Pons (tissue), 1 donor: ENCODE data around the gene GPHB5.
"Not testable (repeated sequence)": the region's sequence is repeated elsewhere in the genome, so short reads cannot be mapped to it uniquely, and the experiment has no call there.

ENCODE experiments used
- DNase-seq: peaks from one replicate; pipeline ENCODE4 v3.0.0-alpha.2; 2016; ENCODE audit warnings: low spot score

Gene GPHB5, protein sequence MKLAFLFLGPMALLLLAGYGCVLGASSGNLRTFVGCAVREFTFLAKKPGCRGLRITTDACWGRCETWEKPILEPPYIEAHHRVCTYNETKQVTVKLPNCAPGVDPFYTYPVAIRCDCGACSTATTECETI

DNA sequence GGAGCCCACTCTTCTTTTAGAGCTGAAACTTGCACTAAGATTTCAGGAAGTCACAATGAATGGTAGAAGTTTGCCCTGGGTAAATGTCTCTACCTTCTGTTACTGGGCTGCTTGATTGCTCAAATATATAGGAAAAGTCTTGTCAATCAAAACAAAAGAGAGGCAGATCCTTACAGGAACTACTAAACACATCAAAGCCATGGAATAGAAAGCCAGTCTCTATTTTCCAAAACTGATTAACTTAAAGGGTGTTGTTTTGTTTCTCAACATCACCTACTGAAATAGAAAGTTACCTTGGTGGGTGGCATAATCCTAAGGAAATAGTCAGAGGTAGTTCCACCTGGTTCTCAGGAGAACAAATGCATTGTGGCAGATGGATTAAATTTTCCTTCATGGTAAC is at the start of gene GPHB5:
Gene GPHB5 (minus strand): TSS at position 101 of the 400 bp plus-strand sequence. CDS start 1,086 bp downstream, outside the sequence.
- DNase-seq: no peak

DNA sequence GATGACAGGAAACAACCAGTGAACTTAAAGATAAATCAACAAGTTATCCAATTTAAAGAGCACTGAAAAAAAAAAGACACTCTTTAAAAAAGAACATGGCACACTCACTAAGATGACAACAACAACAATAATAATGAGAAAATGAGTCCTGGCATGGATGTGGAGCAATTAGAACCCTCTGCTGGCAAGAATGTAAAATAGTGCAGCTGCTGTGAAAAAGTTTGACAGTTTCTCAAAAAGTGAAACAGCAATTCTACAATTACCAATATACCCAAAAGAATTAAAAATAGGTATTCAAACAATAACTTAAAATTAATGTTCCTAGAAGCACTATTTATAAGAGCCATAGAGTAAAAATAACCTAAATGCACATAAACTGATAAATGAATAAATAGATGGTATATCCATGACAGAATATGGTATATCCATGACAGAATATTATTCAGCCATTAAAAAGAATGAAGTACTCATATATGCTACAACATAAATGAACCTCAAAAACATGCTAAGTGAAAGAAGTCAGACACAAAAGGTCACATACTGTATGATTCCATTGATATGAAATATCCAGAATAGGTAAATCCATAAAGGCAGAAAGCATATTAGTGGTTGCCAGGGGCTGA is 49.1 kb upstream of the GPHB5 start:
- no peak for DNase-seq

GRCh38 chr14:63362389-63362819 is 43.7 kb upstream of the GPHB5 start:
- peak; percentile 4 for DNase-seq

GRCh38 chr14:63361790-63362189 is 43.1 kb upstream of the GPHB5 start:
- no peak for DNase-seq

GRCh38 chr14:63357841-63358240 is 39.1 kb upstream of the GPHB5 start:
- no peak for DNase-seq

DNA sequence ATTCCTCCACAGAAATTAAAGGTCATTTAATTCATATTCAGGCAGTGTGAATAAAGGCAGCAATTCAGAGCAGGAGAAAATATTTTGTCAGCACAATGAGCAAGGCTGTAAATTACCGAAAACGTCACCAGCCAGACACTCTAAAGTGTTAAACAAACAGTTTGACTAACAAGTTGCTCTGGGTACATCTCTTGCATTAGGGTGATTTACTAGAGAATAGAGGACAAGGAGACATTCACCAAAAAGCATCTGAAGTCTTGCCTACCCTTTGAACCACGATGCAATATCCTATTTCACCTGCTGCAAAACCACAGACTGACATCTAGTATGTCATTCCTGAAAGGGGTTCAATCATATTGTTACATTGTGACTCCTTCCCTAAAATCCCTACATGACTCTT is 27.1 kb upstream of the GPHB5 start:
- no peak for DNase-seq

DNA sequence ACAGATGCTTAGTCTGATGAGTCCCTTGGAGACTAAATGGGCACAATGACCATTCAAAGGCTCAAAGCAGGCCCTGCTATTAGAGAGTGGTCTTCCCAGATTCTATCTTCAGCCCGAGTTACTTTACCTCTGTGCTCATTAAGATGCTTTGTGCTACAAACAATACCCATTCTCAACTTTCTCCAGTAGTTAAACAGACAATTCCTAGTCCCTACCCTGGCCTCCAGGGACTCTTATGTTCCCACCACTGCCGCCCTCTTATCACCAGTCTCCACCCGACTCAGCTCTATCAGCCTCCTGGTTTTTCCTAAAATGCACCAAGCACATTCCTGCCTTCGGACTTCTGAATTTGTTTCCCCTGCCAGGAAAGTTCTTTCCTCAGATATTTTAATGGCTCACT is 25.6 kb upstream of the GPHB5 start:
- DNase-seq: no peak

- no peak for DNase-seq
These were observed 25.1 kb upstream of the GPHB5 start for GRCh38 chr14:63343878-63344277.

DNA sequence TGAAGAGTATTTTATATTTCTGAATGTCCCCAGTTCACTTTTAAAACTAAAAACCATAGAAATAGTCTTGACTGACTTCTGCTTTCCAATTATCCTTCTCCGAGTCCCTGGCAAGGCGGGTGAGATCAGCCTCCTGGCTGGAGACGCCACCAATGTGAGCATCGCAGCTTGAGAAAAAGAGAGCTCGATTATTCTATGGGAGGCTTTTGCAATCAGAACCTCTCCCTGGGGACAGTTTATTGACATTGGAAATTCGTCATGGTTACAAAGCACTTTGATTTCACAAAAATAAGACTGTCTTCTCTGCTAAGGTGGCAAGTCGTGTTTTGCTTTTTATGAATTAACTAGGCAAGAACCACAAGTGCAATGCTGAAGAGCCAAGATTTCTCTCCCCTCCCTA is 23.6 kb upstream of the GPHB5 start:
- no peak for DNase-seq

DNA sequence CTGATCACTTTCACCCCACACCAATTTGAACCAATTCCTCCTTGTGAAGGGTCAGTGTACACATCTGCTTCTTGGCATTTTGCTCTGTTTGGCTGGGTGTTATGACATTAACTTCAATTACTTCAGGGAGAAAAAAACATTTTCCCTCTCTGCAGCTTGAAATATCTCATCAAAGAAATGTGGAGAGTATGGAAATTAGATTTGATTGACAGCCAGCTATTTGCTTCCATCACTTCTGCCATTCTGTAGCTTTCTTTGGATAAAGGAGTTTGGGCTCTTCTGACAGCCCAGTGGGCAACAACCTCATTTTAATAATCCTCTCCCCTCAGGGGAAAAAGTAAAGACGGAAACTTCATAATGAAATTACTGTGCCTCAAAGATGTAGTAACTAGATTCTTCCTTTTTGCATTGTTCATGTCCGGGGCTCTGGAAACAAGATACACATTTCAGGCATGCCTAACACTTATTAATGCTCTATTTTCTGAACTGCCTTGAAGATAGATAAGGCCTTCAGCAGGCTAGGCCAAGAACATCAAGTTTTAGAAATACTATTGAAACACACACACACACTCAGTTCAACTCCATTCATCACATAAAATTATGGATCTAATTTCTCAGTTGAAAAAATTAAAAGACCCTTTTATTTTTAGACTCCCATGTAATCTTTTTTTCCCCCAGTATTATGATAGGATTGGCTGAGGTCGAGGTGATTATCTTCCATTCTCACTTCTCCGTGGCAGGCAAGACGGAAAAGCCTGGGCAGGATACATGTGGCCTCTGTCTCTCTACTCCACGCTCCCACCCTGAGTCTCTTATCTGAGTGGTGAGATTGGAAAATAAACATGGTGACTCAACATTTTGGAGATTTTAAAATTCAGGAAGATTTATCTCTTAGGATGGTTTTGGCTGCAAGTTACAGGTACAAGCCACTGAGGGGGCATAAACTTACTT is 10.3 kb upstream of the GPHB5 start:
- DNase-seq: no peak

DNA sequence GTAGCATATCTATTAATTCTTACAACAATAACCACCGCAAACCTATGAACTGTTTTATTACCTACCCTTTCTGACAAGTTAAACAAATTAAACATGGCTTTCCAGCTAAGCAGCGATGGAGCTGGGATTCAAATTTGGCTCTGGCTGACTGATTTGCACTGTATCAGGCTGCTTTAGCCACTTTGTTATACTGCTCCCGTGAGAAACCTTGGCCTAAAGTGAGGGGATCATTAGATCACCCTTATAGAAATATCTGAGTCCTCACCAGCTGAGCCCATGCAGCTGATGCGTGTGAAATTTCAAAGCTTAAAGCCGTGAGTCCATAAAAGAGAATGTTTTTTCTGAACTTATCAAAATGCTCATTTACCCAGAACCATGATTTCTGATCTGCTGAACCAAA is 8.1 kb upstream of the GPHB5 start:
- DNase-seq: no peak

GRCh38 chr14:63322897-63323573 is 4.3 kb upstream of the GPHB5 start:
- DNase-seq: no peak

- no peak for DNase-seq
These were observed 3.7 kb upstream of the GPHB5 start for GRCh38 chr14:63322472-63322871.

- DNase-seq: no peak
These were observed 9.9 kb downstream of the GPHB5 start for GRCh38 chr14:63308723-63309317.

DNA sequence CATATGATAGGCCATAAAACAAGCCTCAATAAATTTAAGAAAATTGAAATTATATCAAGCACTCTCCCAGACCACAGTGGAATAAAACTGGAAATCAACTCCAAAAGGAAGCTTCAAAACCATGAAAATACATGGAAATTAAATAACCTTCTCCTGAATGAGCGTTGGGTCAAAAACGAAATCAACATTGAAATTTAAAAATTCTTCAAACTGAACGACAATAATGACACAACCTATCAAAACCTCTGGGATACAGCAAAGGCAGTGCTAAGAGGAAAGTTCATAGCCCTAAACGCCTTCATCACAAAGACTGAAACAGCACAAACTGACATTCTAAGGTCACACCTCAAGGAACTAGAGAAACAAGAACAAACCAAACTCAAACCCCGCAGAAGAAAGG is 14.3 kb downstream of the GPHB5 start:
- DNase-seq: not testable (repeated sequence)

DNA sequence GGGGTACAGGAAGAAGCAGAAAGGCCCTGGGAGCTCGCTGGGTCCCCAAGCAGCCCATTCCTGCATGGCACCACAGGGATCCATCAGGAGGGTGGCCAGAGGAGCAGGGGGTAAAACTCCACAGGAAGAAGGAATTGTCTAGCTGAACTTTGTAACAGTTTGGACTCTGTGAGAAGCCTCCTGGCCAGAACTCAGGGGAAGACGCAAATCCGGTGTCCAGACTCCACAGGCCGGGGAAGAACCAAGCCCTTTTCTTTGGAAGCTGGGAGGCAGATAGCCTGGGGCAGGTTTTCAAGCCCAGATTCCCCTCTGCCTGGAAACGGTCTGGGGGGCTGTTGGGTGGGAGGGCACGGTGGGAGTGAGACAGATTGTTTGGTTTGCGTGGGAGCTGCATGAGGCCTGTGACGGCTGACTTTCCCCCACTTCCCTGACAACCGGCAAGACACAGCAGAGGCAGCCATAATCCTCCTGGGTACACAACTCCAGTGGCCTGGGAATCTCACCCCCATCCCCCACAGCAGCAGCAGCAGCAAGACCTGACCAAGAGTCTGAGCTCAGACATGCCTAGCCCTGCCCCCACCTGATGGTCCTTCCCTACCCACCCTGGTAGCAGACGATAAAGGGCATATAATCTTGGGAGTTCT is 16.7 kb downstream of the GPHB5 start:
- DNase-seq: no peak

DNA sequence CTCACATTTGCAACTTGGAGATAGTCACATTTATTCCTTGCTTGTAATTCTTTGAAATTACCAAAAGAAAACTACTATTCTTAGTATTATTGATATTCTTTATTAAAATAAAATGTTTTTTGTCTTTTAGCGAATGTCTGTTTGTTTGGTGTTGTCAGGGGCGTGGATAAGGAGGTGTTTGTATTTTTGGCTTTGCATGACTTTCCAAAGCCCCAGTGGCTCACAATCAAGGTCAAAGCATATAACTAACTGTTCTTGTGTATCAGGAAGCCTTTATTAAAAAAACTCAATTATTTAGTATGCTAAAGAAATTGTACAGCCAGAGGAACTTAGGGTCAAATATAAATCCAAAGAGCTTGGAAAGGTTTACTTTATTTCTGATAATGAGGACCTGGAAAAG is 17.9 kb downstream of the GPHB5 start:
- no peak for DNase-seq

DNA sequence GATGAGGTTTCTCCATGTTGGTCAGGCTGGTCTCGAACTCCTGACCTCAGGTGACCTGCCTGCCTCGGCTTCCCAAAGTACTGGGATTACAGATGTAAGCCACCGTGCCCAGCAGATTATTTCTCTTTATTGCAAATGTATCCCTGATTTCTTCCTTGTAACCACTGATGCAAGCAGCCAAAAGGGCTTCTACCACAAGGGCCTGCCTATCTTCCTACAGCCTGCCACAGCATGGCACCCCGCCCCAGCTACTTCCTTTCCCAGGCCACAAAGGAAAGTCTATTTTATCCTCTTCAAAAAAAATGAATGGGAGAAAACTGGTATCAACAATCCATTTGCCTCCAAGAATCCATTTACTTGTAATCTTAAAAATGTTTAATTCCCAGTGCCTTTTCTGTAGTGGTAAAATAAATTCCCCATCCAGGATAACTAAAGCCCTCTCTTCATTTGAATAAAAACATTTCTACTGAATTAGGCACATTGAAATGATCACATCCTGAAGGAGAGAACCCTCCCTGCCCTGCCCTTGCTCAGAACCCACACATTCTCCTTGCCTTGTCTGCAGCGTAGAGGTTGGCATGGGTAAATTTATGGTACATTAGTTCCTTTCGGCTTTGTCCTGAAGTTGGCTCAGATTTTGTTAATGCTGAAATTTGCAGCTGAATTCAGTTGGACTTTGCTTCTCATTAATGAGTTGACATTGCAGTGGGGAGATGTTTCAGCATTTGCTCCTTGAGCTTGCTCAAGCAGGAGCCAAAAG is 19.2 kb downstream of the GPHB5 start:
- no peak for DNase-seq

DNA sequence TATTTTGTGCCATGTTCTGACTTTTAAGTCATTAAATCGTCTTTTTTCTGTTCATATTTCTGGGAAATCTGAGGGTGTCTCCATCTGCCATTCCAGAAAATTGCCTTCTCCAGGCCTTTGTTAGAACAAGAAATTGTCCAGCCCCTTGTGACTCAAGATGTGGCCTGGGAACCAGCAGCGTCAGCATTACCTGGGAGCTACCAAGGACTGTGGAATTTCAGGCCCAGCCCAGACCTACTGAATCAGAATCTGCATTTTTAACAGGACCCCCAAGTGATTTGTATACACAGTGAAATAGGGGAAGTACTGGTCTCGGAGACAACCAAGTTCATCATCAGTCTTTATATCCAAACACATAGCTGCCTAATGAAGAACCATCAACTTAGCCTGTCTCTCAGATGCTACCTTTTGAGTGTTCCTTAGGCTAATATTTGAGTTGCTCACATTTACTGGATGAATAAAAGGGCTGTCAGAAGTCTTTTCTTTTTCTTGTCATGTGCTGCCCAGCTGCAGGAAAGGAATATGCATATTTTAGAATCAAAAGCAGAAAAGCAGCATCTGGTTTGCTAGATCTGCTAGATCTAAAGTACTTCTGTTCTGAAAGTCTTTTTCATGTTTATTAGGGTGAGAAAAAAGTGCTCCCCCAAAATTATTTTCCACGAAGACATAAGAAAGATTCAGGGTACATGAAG is 21.2 kb downstream of the GPHB5 start:
- no peak for DNase-seq

- DNase-seq: no peak
These were observed 22.6 kb downstream of the GPHB5 start for GRCh38 chr14:63296060-63296563.
